Measurements from ENCODE around the gene GORAB.

GORAB gene

GRCh38 chr1:170518965-170519364, 13.0 kb upstream of the GORAB start:
- POLR2A ChIA-PET, result no interaction called here
- CTCF ChIA-PET, result no interaction called here
- DNase-seq (ENCODE audit: low read depth, low spot score), result no peak
- no peak overlapping the region for H3K4me3 ChIP-seq (ENCODE audit: low read depth, low read length)
- no peak for TF ChIP-seq CTCF (IDR thresholded peaks at IDR 0.05; ENCODE audit: insufficient read depth, low read length, missing control alignments)

- no peak for DNase-seq (ENCODE audit: low read depth, low spot score)
- POLR2A ChIA-PET, result interaction anchor here (2.4 kb wide), 1 partner anchor 12 kb away, joined by 12 read pairs; the partner anchor contains the start of gene GORAB
- H3K4me3 ChIP-seq (ENCODE audit: low read depth, low read length), result no peak overlapping the region
- no peak for TF ChIP-seq CTCF (IDR thresholded peaks at IDR 0.05; ENCODE audit: insufficient read depth, low read length, missing control alignments)
- CTCF ChIA-PET, result no interaction called here
These were observed 11.4 kb upstream of the GORAB start for GRCh38 chr1:170520601-170521000.

- DNase-seq (ENCODE audit: low read depth, low spot score), result no peak
- POLR2A ChIA-PET, result interaction anchor here (2.4 kb wide), 1 partner anchor 11 kb away, joined by 12 read pairs; the partner anchor contains the start of gene GORAB
- TF ChIP-seq CTCF (IDR thresholded peaks at IDR 0.05; ENCODE audit: insufficient read depth, low read length, missing control alignments), result no peak
- no peak overlapping the region for H3K4me3 ChIP-seq (ENCODE audit: low read depth, low read length)
- CTCF ChIA-PET, result interaction anchor here (1.1 kb wide), 1 partner anchor 244 kb away, joined by 4 read pairs; no protein-coding TSS in a partner anchor
These were observed 10.1 kb upstream of the GORAB start for GRCh38 chr1:170521818-170522217.

- peak overlapping the region; percentile 64 for H3K4me3 ChIP-seq (ENCODE audit: low read depth, low read length)
- ChIA-PET POLR2A (interaction anchor here (0.9 to 2.3 kb wide), 5 partner anchors 134 to 281 kb away, joined by 3 to 9 read pairs (median 4); partner anchors contain the start of gene PRRX1), CTCF (no interaction called here)
- DNase-seq (ENCODE audit: low read depth, low spot score), result no peak
- TF ChIP-seq CTCF (IDR thresholded peaks at IDR 0.05; ENCODE audit: insufficient read depth, low read length, missing control alignments), result no peak
These were observed 801 bp upstream of the GORAB start for GRCh38 chr1:170530972-170531757.

- peak overlapping the region; percentile 64 for H3K4me3 ChIP-seq (ENCODE audit: low read depth, low read length)
- POLR2A ChIA-PET, result interaction anchor here (0.8 to 1.7 kb wide), 5 partner anchors 11 to 134 kb away, joined by 3 to 12 read pairs (median 5); no protein-coding TSS in a partner anchor
- CTCF ChIA-PET, result interaction anchor here (1.2 to 1.7 kb wide), 2 partner anchors 131 to 458 kb away, joined by 3 read pairs; partner anchors contain the start of gene PRRX1
- no peak for TF ChIP-seq CTCF (IDR thresholded peaks at IDR 0.05; ENCODE audit: insufficient read depth, low read length, missing control alignments)
- no peak for DNase-seq (ENCODE audit: low read depth, low spot score)
These were observed 1.3 kb downstream of the GORAB start for GRCh38 chr1:170533298-170533697.

- ChIA-PET CTCF (interaction anchor here (1.7 kb wide), 1 partner anchor 459 kb away, joined by 3 read pairs; no protein-coding TSS in a partner anchor), POLR2A (no interaction called here)
These were observed 2.7 kb downstream of the GORAB start for GRCh38 chr1:170534626-170535147.

More at GRCh38 chr1:170534626-170535147, 2.7 kb downstream of the GORAB start:
- TF ChIP-seq CTCF (IDR thresholded peaks at IDR 0.05; ENCODE audit: insufficient read depth, low read length, missing control alignments), result no peak
- no peak for DNase-seq (ENCODE audit: low read depth, low spot score)
- no peak overlapping the region for H3K4me3 ChIP-seq (ENCODE audit: low read depth, low read length)
